Measurements from ENCODE around the gene AZGP1. TPM values are rescaled to one million over a fixed set of nuclear protein-coding genes. Genes with fewer than 3 reads are reported as not detected.

Gene AZGP1
- total and polyA plus RNA-seq, 2 of the 13 experiments (the other 11 are each of a cell fraction or from before 2014, with no cell fraction given), result 93.8 to 229 TPM

DNA sequence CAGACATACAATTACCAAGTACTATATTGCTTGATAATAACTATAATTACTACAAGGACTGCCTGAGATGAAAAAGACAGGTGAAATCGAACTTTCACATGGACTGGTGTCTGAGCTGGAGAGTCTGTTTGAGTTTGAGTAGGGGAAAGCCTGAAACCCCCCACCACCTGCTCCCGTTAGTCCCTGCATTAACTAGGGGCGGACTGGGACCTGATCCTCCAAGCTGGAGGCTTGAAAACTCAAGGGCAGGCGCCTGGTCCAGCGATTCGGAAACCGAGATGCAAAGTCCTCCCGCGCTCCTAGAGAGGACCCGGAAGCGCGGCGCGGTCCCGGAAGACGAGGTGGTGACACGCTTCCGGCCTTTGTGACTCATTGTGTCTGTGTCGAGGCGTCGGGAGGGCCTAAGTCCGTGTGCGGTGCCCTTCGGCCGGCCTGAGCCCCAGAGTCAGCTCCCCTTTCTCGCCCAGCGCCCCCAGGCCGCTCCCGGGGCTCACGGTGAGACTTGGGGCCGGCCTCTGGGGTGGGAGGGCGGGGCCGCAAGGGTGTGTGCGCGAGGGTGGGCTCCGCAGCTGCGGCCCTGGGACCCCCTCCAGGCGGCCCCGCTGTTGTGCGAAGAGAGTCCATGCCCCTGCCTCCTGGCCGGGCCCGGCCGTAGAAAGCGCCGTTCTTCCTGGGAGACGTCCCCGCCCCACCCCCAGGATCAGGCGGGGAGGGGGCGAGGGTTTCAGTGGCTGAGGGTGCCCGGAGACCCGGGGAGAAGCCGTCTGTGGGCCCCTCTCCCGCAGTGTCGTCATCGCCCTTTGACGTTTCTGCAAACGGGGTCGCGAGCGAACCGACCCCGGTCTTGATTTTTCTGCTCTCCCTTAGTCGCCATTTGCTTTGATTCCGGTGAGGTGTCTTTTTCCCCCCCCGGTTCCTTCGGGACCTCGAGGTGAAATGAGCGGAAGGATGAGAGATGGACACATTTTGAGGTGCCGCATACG is 39.7 kb upstream of the AZGP1 start, which contains the start of gene ZKSCAN1 (continued):
- TF ChIP-seq, protein P1, sequence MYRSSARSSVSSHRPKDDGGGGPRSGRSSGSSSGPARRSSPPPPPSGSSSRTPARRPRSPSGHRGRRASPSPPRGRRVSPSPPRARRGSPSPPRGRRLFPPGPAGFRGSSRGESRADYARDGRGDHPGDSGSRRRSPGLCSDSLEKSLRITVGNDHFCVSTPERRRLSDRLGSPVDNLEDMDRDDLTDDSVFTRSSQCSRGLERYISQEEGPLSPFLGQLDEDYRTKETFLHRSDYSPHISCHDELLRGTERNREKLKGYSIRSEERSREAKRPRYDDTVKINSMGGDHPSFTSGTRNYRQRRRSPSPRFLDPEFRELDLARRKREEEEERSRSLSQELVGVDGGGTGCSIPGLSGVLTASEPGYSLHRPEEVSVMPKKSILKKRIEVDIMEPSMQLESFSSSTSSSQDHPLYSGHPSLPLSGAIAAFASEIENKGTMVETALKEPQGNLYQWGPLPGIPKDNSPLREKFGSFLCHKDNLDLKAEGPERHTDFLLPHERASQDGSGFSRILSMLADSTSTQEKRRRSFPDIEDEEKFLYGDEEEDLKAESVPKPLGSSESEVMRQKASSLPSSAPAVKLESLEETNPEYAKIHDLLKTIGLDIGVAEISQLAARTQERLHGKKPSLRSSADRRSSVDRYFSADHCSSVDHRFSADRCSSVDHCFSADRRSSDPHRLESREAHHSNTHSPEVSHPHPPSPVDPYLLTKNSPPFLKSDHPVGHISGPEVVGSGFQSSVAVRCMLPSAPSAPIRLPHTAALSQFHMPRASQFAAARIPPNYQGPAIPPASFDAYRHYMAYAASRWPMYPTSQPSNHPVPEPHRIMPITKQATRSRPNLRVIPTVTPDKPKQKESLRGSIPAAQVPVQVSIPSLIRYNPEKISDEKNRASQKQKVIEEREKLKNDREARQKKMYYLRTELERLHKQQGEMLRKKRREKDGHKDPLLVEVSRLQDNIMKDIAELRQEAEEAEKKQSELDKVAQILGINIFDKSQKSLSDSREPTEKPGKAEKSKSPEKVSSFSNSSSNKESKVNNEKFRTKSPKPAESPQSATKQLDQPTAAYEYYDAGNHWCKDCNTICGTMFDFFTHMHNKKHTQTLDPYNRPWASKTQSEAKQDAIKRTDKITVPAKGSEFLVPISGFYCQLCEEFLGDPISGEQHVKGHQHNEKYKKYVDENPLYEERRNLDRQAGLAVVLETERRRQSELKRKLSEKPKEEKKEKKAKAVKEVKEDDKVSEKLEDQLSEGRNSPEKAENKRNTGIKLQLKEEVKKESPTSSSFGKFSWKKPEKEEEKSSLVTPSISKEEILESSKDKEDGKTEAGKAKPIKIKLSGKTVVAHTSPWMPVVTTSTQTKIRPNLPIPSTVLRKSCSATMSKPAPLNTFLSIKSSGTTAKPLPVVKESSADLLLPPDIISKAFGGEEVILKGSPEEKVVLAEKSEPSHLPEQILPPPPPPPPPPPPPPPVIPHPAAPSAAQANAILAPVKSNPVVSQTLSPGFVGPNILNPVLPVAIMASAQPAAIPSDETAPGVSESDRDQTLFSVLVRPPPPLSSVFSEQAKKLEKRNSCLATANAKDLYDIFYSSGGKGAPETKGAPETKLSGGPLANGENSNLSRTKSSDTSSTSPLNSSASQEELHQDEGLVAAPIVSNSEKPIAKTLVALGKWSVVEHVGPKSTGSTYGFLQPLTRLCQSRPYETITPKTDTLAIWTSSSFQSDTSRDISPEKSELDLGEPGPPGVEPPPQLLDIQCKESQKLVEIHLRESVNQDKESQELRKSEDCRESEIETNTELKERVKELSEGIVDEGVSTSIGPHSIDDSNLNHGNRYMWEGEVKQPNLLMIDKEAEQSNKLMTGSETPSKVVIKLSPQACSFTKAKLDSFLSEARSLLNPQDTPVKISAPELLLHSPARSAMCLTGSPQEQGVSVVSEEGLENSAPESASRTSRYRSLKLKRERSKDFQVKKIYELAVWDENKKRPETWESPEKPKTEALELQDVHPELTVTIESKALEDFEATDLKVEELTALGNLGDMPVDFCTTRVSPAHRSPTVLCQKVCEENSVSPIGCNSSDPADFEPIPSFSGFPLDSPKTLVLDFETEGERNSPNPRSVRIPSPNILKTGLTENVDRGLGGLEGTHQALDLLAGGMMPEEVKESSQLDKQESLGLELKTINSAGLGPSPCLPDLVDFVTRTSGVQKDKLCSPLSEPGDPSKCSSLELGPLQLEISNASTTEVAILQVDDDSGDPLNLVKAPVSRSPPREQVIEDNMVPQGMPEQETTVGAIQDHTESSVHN (CRISPR knock-in tag; IDR thresholded peaks at IDR 0.05), result no peak
- TF ChIP-seq, protein P2, sequence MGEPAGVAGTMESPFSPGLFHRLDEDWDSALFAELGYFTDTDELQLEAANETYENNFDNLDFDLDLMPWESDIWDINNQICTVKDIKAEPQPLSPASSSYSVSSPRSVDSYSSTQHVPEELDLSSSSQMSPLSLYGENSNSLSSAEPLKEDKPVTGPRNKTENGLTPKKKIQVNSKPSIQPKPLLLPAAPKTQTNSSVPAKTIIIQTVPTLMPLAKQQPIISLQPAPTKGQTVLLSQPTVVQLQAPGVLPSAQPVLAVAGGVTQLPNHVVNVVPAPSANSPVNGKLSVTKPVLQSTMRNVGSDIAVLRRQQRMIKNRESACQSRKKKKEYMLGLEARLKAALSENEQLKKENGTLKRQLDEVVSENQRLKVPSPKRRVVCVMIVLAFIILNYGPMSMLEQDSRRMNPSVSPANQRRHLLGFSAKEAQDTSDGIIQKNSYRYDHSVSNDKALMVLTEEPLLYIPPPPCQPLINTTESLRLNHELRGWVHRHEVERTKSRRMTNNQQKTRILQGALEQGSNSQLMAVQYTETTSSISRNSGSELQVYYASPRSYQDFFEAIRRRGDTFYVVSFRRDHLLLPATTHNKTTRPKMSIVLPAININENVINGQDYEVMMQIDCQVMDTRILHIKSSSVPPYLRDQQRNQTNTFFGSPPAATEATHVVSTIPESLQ (CRISPR knock-in tag; conservative IDR thresholded peaks at IDR 0.05), result no peak
- TF ChIP-seq SAFB2 (CRISPR knock-in tag; IDR thresholded peaks at IDR 0.05; ENCODE audit: borderline replicate concordance, low read depth) (no peak), SP1 (IDR thresholded peaks at IDR 0.05) (no peak), SP1 (CRISPR knock-in tag; IDR thresholded peaks at IDR 0.05) (0 out of 2 replicates have a peak, but pooled peaks have one; percentile 30), ZNF776 (CRISPR knock-in tag; IDR thresholded peaks at IDR 0.05) (no peak), CHD2 (IDR thresholded peaks at IDR 0.05; ENCODE audit: low read depth, low read length) (no peak), STAG1 (CRISPR knock-in tag; IDR thresholded peaks at IDR 0.05) (peak; percentile 24; the same call in 1 of the 2 replicates), NCOA1 (CRISPR knock-in tag; IDR thresholded peaks at IDR 0.05) (peak; percentile 41; the same call in 1 of the 2 replicates), SUZ12 (IDR thresholded peaks at IDR 0.05; ENCODE audit: low read depth, low read length) (no peak)
- TF ChIP-seq, protein P3, sequence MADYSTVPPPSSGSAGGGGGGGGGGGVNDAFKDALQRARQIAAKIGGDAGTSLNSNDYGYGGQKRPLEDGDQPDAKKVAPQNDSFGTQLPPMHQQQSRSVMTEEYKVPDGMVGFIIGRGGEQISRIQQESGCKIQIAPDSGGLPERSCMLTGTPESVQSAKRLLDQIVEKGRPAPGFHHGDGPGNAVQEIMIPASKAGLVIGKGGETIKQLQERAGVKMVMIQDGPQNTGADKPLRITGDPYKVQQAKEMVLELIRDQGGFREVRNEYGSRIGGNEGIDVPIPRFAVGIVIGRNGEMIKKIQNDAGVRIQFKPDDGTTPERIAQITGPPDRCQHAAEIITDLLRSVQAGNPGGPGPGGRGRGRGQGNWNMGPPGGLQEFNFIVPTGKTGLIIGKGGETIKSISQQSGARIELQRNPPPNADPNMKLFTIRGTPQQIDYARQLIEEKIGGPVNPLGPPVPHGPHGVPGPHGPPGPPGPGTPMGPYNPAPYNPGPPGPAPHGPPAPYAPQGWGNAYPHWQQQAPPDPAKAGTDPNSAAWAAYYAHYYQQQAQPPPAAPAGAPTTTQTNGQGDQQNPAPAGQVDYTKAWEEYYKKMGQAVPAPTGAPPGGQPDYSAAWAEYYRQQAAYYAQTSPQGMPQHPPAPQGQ (CRISPR knock-in tag; IDR thresholded peaks at IDR 0.05; ENCODE audit: borderline replicate concordance), result no peak
- TF ChIP-seq, protein P4, sequence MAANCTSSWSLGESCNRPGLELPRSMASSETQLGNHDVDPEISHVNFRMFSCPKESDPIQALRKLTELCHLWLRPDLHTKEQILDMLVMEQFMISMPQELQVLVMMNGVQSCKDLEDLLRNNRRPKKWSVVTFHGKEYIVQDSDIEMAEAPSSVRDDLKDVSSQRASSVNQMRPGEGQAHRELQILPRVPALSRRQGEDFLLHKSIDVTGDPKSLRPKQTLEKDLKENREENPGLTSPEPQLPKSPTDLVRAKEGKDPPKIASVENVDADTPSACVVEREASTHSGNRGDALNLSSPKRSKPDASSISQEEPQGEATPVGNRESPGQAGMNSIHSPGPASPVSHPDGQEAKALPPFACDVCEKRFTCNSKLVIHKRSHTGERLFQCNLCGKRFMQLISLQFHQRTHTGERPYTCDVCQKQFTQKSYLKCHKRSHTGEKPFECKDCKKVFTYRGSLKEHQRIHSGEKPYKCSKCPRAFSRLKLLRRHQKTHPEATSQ (CRISPR knock-in tag; IDR thresholded peaks at IDR 0.05; ENCODE audit: borderline replicate concordance), result no peak

Data from HepG2 (cell line).